ENCODE measurements around the gene H2AZ1. TPM values are rescaled to one million over a fixed set of nuclear protein-coding genes. Genes with fewer than 3 reads are reported as not detected.

H2AZ1 gene
- total RNA-seq, 1 donor from 2014 or later = 386 TPM

- DNase-seq (ENCODE audit: extremely low spot score, unreplicated experiment) = no peak
- TF ChIP-seq CTCF (conservative IDR thresholded peaks at IDR 0.05) = no peak
- peaks cover 4% of the 10 kb centered on the region for H3K9me3 Mint-ChIP-seq
- H3K27me3 Mint-ChIP-seq = no peaks in the 10 kb centered on the region
- H3K36me3 Mint-ChIP-seq = no peaks in the 10 kb centered on the region
- no peak overlapping the region for H3K27ac Mint-ChIP-seq
- H3K4me1 Mint-ChIP-seq (ENCODE audit: unreplicated experiment) = no peaks in the 10 kb centered on the region
- no peak overlapping the region for H3K4me3 Mint-ChIP-seq
Observed at GRCh38 chr4:99983289-99983943, 33.3 kb upstream of the H2AZ1 start.

GRCh38 chr4:99979872-99980271 lies 29.8 kb upstream of the H2AZ1 start:
- no peak overlapping the region for H3K4me3 Mint-ChIP-seq
- no peaks in the 10 kb centered on the region for H3K4me1 Mint-ChIP-seq (ENCODE audit: unreplicated experiment)
- H3K27me3 Mint-ChIP-seq = no peaks in the 10 kb centered on the region

GRCh38 chr4:99971453-99972111 lies 21.5 kb upstream of the H2AZ1 start:
- DNase-seq (ENCODE audit: extremely low spot score, unreplicated experiment) = no peak
- H3K27me3 Mint-ChIP-seq = no peaks in the 10 kb centered on the region
- no peaks in the 10 kb centered on the region for H3K9me3 Mint-ChIP-seq
- no peak overlapping the region for H3K4me3 Mint-ChIP-seq
- no peak for TF ChIP-seq CTCF (conservative IDR thresholded peaks at IDR 0.05)
- no peak overlapping the region for H3K27ac Mint-ChIP-seq
- H3K36me3 Mint-ChIP-seq = no peaks in the 10 kb centered on the region
- no peaks in the 10 kb centered on the region for H3K4me1 Mint-ChIP-seq (ENCODE audit: unreplicated experiment)

More at GRCh38 chr4:99979872-99980271, 29.8 kb upstream of the H2AZ1 start:
- DNase-seq (ENCODE audit: extremely low spot score, unreplicated experiment) = no peak
- Mint-ChIP-seq H3K27ac (no peak overlapping the region), H3K9me3 (peaks cover 4% of the 10 kb centered on the region), H3K36me3 (no peaks in the 10 kb centered on the region)
- no peak for TF ChIP-seq CTCF (conservative IDR thresholded peaks at IDR 0.05)

GRCh38 chr4:99968330-99968729 lies 18.3 kb upstream of the H2AZ1 start:
- Mint-ChIP-seq H3K27me3 (no peaks in the 10 kb centered on the region), H3K36me3 (no peaks in the 10 kb centered on the region), H3K4me3 (no peak overlapping the region), H3K27ac (no peak overlapping the region), H3K9me3 (no peaks in the 10 kb centered on the region), H3K4me1 (ENCODE audit: unreplicated experiment) (no peaks in the 10 kb centered on the region)
- DNase-seq (ENCODE audit: extremely low spot score, unreplicated experiment) = no peak
- TF ChIP-seq CTCF (conservative IDR thresholded peaks at IDR 0.05) = no peak

GRCh38 chr4:99966692-99967091 lies 16.6 kb upstream of the H2AZ1 start:
- H3K4me1 Mint-ChIP-seq (ENCODE audit: unreplicated experiment) = no peaks in the 10 kb centered on the region
- no peaks in the 10 kb centered on the region for H3K27me3 Mint-ChIP-seq
- H3K27ac Mint-ChIP-seq = no peak overlapping the region
- H3K4me3 Mint-ChIP-seq = no peak overlapping the region
- TF ChIP-seq CTCF (conservative IDR thresholded peaks at IDR 0.05) = no peak
- H3K36me3 Mint-ChIP-seq = no peaks in the 10 kb centered on the region
- DNase-seq (ENCODE audit: extremely low spot score, unreplicated experiment) = no peak
- H3K9me3 Mint-ChIP-seq = no peaks in the 10 kb centered on the region
